ENCODE data around the gene ZBTB42.
A peak's percentile ranks its signal among the peaks of the same experiment; 100 is the strongest.
"Not testable (repeated sequence)": the region's sequence is repeated elsewhere in the genome, so short reads cannot be mapped to it uniquely, and the experiment has no call there.

ZBTB42 gene

GRCh38 chr14:104805941-104806624 is 5.2 kb downstream of the ZBTB42 start:
- DNase-seq, result no peak
- in situ Hi-C loops (cut with HindIII; ENCODE audit: low pct_ligation_motif_present, low sequenced_read_pairs), result no loop called here
- Histone ChIP-seq H3K27ac (no peak overlapping the region), H3K36me3 (replicated peaks) (no peaks in the 10 kb centered on the region), H3K27me3 (replicated peaks) (no peaks in the 10 kb centered on the region), H3K4me3 (ENCODE audit: low read depth, low read length) (no peak overlapping the region)
- TF ChIP-seq CTCF (IDR thresholded peaks at IDR 0.05; ENCODE audit: low read depth, low read length, missing control alignments), result no peak

GRCh38 chr14:104806625-104807465 is 5.9 kb downstream of the ZBTB42 start:
- no peaks in the 10 kb centered on the region for H3K36me3 ChIP-seq (replicated peaks)
- H3K4me3 ChIP-seq (ENCODE audit: low read depth, low read length), result no peak overlapping the region
- in situ Hi-C loops (cut with HindIII; ENCODE audit: low pct_ligation_motif_present, low sequenced_read_pairs), result no loop called here
- H3K27ac ChIP-seq, result no peak overlapping the region
- DNase-seq, result no peak
- H3K27me3 ChIP-seq (replicated peaks), result no peaks in the 10 kb centered on the region
- no peak for TF ChIP-seq CTCF (IDR thresholded peaks at IDR 0.05; ENCODE audit: low read depth, low read length, missing control alignments)

- H3K4me3 ChIP-seq (ENCODE audit: low read depth, low read length), result no peak overlapping the region
- no peak for TF ChIP-seq CTCF (IDR thresholded peaks at IDR 0.05; ENCODE audit: low read depth, low read length, missing control alignments)
- in situ Hi-C loops (cut with HindIII; ENCODE audit: low pct_ligation_motif_present, low sequenced_read_pairs), result no loop called here
Measured at GRCh38 chr14:104808456-104808855, 7.6 kb downstream of the ZBTB42 start.

GRCh38 chr14:104810316-104810715 is 9.4 kb downstream of the ZBTB42 start:
- no peaks in the 10 kb centered on the region for H3K36me3 ChIP-seq (replicated peaks)
- in situ Hi-C loops (cut with HindIII; ENCODE audit: low pct_ligation_motif_present, low sequenced_read_pairs), result no loop called here
- no peak overlapping the region for H3K27ac ChIP-seq
- TF ChIP-seq CTCF (IDR thresholded peaks at IDR 0.05; ENCODE audit: low read depth, low read length, missing control alignments), result no peak
- no peak overlapping the region for H3K4me3 ChIP-seq (ENCODE audit: low read depth, low read length)
- DNase-seq, result no peak
- H3K27me3 ChIP-seq (replicated peaks), result no peaks in the 10 kb centered on the region

More at GRCh38 chr14:104808456-104808855, 7.6 kb downstream of the ZBTB42 start:
- H3K36me3 ChIP-seq (replicated peaks), result no peaks in the 10 kb centered on the region
- H3K27me3 ChIP-seq (replicated peaks), result no peaks in the 10 kb centered on the region
- H3K27ac ChIP-seq, result no peak overlapping the region
- no peak for DNase-seq

- no peak for TF ChIP-seq CTCF (IDR thresholded peaks at IDR 0.05; ENCODE audit: low read depth, low read length, missing control alignments)
- H3K4me3 ChIP-seq (ENCODE audit: low read depth, low read length), result no peak overlapping the region
- H3K27ac ChIP-seq, result no peak overlapping the region
- no peaks in the 10 kb centered on the region for H3K36me3 ChIP-seq (replicated peaks)
- in situ Hi-C loops (cut with HindIII; ENCODE audit: low pct_ligation_motif_present, low sequenced_read_pairs), result no loop called here
- DNase-seq, result no peak
- no peaks in the 10 kb centered on the region for H3K27me3 ChIP-seq (replicated peaks)
Measured at GRCh38 chr14:104813286-104813685, 12.4 kb downstream of the ZBTB42 start.

GRCh38 chr14:104814701-104815100 is 13.8 kb downstream of the ZBTB42 start:
- DNase-seq; H3K27me3 ChIP-seq (replicated peaks); in situ Hi-C loops (cut with HindIII; ENCODE audit: low pct_ligation_motif_present, low sequenced_read_pairs); H3K36me3 ChIP-seq (replicated peaks); H3K27ac ChIP-seq: not testable (repeated sequence)
- H3K4me3 ChIP-seq (ENCODE audit: low read depth, low read length), result peak overlapping the region; percentile 78
